Astrocyte (in vitro differentiated cells and primary cell): Measurements from ENCODE around the gene MTFP1.

Experiments used
- CTCF ChIP-seq: IDR thresholded peaks from 2 replicates; pipeline ENCODE4 v1.5.1; 2011; ENCODE audit warnings: low read depth, mild to moderate bottlenecking, inconsistent platforms, low read length, moderate library complexity; ENCODE audit not compliant: insufficient read depth
- EZH2 ChIP-seq: IDR thresholded peaks from 2 replicates; pipeline ENCODE4 v1.6.1; 2012; ENCODE audit warnings: mild to moderate bottlenecking, low read length, inconsistent platforms; ENCODE audit not compliant: insufficient read depth

- TF ChIP-seq CTCF (no peak), EZH2 (no peak)
Measured at GRCh38 chr22:30392661-30393321, 32.8 kb upstream of the MTFP1 start.
